Ishikawa (cell line): ENCODE measurements around the gene RALGAPA2.

Source experiments
- CEBPB ChIP-seq: IDR thresholded peaks from 2 replicates; pipeline ENCODE4 v1.6.1; 2012
- CREB1 ChIP-seq: IDR thresholded peaks from 2 replicates; pipeline ENCODE4 v1.6.1; 2012; ENCODE audit warnings: low read depth
- EGR1 ChIP-seq: IDR thresholded peaks from 2 replicates; pipeline ENCODE4 v1.6.1; 2012
- EP300 ChIP-seq: IDR thresholded peaks from 2 replicates; pipeline ENCODE4 v1.6.1; 2012; ENCODE audit warnings: borderline replicate concordance
- FOXM1 ChIP-seq: IDR thresholded peaks from 2 replicates; pipeline ENCODE4 v1.6.1; 2012; ENCODE audit warnings: low read depth, borderline replicate concordance
- NFIC ChIP-seq: IDR thresholded peaks from 2 replicates; pipeline ENCODE4 v1.6.1; 2012
- RAD21 ChIP-seq: IDR thresholded peaks from 2 replicates; pipeline ENCODE4 v1.6.1; 2012; ENCODE audit warnings: low read depth
- REST ChIP-seq: IDR thresholded peaks from 2 replicates; pipeline ENCODE4 v1.6.1; 2012; ENCODE audit warnings: low read depth, mild to moderate bottlenecking
- TAF1 ChIP-seq: IDR thresholded peaks from 2 replicates; pipeline ENCODE4 v1.6.1; 2012; ENCODE audit warnings: low read depth, mild to moderate bottlenecking
- TCF12 ChIP-seq: IDR thresholded peaks from 2 replicates; pipeline ENCODE4 v1.6.1; 2012; ENCODE audit warnings: low read depth
- TEAD4 ChIP-seq: IDR thresholded peaks from 2 replicates; pipeline ENCODE4 v1.6.1; 2012
- YY1 ChIP-seq: IDR thresholded peaks from 2 replicates; pipeline ENCODE4 v1.6.1; 2012; ENCODE audit warnings: low read depth
- ZBTB7A ChIP-seq: IDR thresholded peaks from 2 replicates; pipeline ENCODE4 v1.6.1; 2012; ENCODE audit warnings: low read depth
- TF ChIP-seq, protein P1 (sequence below): IDR thresholded peaks from 2 replicates; pipeline ENCODE4 v1.6.1; 2012
- TF ChIP-seq, protein P2 (sequence below): IDR thresholded peaks from 2 replicates; pipeline ENCODE4 v1.6.1; 2012

RALGAPA2 gene

GRCh38 chr20:20517296-20517695, 195.1 kb downstream of the RALGAPA2 start:
- TF ChIP-seq, protein P1, sequence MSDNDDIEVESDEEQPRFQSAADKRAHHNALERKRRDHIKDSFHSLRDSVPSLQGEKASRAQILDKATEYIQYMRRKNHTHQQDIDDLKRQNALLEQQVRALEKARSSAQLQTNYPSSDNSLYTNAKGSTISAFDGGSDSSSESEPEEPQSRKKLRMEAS: no peak
- TF ChIP-seq EGR1 (no peak), NFIC (no peak), REST (no peak), ZBTB7A (no peak), TAF1 (no peak), CEBPB (no peak), EP300 (no peak), TEAD4 (no peak), TCF12 (no peak), CREB1 (no peak), RAD21 (no peak), YY1 (no peak)
- TF ChIP-seq, protein P2, sequence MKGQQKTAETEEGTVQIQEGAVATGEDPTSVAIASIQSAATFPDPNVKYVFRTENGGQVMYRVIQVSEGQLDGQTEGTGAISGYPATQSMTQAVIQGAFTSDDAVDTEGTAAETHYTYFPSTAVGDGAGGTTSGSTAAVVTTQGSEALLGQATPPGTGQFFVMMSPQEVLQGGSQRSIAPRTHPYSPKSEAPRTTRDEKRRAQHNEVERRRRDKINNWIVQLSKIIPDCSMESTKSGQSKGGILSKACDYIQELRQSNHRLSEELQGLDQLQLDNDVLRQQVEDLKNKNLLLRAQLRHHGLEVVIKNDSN: no peak

GRCh38 chr20:20513720-20514119, 198.7 kb downstream of the RALGAPA2 start:
- TF ChIP-seq RAD21 (no peak), CEBPB (no peak), YY1 (no peak), REST (no peak), TCF12 (no peak), FOXM1 (no peak), CREB1 (no peak), EP300 (no peak), ZBTB7A (no peak), NFIC (no peak), EGR1 (no peak), TAF1 (no peak), TEAD4 (no peak)
- TF ChIP-seq, protein P1: no peak
- TF ChIP-seq, protein P2: no peak

DNA sequence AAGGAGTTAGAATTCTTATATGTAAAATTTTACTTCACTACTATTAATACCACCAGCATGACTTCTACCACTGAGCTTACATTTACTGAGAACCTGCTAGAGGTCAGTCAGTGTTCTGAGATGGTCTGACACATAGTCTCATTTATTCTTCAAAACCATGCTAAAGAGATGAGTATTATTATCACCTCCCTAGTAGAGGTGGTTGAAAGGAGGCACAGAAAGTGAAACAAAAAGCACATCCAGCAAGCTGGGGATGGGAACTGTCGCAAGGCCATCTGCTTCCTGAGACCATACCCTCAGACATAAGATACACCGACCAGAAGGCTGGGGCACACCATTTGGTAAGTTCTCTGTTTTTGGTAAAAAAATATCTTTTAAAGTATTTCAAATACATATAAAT, 206.9 kb downstream of the RALGAPA2 start:
- TF ChIP-seq CREB1 (no peak), NFIC (no peak), EP300 (no peak), EGR1 (no peak), REST (no peak), CEBPB (no peak), TEAD4 (no peak), ZBTB7A (no peak), TCF12 (no peak), RAD21 (no peak), TAF1 (no peak)
- TF ChIP-seq, protein P1: no peak
- TF ChIP-seq, protein P2: no peak
